ENCODE measurements around the gene HEXIM2.
"Not testable (repeated sequence)": the region's sequence is repeated elsewhere in the genome, so short reads cannot be mapped to it uniquely, and the experiment has no call there.

The HEXIM2 gene, protein sequence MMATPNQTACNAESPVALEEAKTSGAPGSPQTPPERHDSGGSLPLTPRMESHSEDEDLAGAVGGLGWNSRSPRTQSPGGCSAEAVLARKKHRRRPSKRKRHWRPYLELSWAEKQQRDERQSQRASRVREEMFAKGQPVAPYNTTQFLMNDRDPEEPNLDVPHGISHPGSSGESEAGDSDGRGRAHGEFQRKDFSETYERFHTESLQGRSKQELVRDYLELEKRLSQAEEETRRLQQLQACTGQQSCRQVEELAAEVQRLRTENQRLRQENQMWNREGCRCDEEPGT

DNA sequence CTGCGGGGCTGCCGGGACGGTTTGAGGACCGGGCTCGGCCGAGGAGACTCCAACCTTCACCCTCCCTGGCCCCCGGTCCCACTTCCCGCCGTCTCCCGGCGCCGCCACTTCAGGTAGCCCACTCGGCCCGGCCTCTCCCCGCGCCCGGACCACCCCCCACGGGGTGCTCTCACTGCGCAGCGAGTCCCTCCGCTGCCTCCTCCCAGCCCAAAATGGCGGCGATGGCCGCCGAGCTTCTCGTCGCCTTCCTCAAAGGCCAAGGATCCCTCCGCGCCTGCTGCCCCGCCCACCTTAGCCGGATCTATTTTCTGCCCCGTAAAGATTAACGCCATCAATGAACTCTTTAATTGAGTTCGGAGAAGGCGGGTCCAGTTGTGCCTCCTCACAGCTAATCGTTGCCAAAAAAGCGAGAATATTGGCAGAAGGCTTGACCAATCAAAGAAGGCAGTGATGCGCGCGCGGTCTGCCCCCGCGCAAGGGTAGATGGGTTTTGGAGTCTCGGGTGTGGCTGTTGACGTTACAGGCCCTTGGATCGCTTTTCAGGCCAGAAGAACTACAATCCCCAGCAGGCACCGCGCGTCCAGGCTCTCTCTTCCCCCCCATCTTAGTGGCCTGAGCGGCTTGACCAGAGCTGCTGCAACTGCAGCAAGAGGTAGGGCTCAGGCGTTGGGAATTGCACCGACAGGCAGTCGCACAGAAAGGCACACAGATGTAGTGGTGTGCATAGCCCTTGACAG, at the start of gene HEXIM2:
Gene HEXIM2 (plus strand): TSS at position 588 of the 737 bp plus-strand sequence. CDS start 919 bp downstream, outside the sequence.
- DNase-seq, result peak; percentile 96

DNA sequence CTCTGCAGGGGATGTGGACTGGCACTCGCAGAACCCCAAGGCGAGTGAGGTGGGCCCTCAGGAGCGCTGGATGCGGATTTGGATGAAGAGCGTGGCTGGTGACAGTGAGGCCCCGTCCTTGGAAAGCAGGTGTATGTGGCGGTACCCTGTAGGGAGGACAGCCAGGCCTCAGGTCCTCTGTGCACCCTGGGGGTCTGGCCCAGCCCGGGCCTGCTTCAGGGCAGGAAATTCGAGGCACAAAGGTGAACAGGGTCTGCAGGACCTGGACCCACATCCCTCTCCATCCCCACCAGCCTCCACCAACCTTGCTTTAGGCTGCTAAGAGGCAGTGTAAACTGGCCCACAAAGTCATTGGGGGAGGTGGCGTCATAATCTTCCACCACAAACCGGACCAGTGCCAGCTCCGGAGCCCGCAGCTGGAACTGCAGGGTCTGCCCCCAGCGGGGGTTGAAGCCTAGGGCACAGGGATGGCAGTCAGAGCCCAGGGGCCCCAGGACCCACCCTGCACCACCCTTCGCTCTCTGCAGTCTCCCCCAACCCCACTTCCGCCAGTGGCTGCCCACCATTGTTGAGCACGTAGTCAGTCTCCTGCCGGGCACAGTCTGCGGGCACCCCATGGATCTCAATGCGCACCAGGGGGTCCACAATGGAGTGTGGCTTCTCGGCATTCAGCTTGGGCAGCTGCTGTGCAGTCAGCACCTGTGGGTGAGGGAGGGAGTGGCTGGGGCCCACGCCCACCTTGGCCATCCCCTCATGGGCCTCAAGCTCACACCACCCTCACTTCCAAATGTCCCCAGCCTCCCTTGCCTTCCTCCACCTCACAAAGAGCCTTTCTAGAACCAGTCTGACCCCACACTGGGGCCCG, 48.9 kb upstream of the HEXIM2 start:
- DNase-seq, result no peak

DNA sequence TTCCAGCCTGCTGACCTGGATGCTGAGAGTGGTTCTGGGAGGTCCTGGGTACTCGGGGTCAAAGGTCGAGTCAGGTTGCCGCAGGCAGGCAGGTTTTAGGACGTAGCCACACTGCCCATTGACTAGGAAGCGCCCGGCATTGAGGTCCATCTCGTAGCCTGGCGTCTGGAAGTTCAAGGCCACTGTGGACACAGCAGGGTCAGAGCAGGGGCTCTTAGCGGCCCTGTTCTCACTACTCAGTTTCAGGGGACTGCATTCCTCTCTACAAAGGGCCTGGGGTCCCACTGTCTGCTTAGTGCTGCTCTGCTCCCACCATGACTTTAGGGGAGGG, 48.3 kb upstream of the HEXIM2 start:
- no peak for DNase-seq

DNA sequence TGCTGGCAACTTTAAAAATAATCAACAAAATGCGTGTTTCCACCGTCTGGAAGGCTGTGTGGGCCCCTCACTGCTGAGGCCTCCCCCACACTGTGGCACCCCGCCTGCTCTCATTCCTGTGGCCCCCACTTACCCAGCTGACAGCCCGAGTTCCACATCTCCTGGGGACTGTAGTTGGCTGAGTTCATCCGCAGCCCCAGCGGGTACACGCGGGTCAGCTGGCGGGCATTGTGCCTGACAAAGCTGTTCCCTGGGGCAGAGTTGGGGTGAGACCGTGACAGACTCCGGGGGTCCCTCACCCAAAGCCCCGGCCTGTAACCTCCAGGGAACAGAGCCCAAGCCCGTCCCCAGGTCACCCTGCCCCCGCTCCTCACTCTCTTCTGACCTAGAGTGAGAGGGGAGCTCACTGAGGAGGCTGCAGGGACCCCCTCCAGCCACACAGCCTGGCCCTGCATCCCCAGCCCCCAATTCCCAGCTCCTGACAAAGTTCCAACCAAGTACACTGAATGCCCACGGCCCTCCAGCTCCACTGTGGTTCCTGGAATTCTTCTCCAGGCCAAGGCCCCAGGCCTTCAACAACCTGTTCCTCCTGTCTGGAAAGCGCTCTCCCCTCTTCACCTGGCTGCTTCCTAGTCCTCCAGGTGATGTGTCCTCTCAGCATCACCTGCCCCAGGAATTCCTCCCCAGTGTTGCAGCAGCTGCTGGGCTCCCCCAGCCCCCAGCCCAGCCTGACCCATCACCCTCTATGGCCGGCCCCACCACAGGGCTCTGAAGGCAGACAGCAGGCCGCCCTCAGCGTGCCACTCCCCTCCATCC, 47.4 kb upstream of the HEXIM2 start:
- no peak for DNase-seq

DNA sequence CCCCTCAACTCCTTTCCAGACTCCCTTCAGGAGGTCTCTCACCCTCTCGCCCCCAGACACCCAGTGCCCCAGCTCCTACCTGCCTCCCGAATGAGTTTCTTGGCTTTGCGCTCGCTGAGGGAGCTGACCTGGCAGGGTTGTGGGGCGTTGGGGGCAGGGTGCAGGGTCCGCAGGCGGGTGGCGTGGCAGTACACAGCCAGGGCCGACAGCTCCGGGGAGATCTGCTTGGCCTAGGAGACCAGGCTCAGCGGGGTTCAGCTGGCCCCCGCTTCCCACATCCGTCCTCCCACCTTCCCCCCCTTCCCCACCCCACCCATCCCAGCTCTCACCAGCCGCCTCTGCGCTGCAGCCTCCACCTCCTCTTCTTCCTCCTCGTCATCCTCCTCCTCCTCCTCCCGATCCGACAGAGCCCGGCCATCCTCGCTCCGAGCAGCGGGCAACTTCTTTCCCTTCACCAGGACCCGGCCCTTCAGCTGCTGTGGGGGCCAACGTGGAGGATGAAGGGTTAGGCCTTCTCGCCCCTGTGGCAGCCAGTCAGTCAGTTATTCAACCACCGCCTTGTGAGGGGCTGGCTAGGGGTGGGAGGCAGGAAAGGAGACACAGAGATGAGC, 46.6 kb upstream of the HEXIM2 start:
- no peak for DNase-seq

DNA sequence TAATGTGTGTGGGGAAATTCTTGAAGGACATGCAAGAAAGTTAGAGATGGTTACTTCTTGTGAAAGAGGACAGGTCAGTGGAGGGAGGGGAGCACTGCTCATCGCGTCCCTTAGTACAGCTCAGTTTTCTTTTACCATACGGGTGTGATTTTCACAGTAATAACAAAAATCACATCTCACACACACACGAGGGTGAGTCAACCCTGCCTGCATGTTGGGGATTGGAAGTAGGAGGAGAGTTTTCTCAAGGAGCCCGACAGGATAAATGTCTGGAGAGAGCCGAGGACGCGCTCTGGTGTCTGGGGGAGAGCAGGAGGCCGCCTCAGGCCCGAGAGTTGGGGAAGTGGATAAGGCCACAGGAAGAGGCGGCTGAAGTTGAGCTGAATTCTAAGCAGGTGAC, 45.8 kb upstream of the HEXIM2 start:
- DNase-seq, result no peak

DNA sequence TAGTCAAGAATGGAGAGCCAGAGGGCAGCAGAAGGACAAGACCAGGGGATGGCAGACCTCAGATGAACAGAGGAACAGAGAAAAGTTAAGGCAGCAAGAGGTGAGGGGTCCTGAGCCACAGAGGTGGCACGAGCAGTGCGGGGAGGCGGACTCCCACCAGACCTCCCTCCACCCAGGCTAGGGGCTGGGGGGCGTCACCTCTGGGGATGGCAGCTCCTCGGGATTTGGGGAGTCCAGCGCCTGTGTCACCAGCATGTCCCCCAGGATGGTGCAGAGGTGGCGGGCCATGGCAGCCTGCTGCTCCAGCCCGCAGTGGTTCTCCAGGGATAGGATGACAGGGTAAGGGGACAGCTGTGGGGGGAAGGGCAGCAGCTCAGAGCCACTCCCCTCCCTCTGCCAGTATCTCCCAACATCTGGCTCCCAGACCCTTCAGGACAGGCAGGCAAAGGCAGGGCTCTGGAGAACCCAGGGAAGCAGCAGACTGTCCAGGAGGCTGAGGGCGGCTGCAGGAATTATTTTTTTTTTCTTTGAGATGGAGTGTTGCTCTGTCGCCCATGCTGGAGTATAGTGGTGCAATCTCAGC, 45.1 kb upstream of the HEXIM2 start:
- DNase-seq, result no peak

DNA sequence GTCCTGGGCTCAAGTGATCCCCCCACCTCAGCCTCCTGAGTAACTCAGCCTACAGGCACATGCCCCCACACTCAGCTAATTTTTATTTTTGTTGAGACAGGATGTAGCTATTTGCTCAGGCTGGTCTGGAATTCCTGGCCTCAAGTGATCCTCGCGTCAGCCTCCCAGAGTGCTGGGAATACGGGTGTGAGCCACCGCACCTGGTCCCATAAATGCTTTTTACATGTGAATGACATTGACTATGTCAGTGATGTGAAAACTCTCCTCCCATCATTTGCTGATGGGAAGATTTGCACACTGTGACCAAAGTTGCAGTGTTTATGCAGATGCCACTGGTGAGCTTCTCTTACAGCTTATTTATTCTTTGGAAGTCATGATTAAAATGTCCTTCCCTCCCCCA, 44.3 kb upstream of the HEXIM2 start:
- no peak for DNase-seq

DNA sequence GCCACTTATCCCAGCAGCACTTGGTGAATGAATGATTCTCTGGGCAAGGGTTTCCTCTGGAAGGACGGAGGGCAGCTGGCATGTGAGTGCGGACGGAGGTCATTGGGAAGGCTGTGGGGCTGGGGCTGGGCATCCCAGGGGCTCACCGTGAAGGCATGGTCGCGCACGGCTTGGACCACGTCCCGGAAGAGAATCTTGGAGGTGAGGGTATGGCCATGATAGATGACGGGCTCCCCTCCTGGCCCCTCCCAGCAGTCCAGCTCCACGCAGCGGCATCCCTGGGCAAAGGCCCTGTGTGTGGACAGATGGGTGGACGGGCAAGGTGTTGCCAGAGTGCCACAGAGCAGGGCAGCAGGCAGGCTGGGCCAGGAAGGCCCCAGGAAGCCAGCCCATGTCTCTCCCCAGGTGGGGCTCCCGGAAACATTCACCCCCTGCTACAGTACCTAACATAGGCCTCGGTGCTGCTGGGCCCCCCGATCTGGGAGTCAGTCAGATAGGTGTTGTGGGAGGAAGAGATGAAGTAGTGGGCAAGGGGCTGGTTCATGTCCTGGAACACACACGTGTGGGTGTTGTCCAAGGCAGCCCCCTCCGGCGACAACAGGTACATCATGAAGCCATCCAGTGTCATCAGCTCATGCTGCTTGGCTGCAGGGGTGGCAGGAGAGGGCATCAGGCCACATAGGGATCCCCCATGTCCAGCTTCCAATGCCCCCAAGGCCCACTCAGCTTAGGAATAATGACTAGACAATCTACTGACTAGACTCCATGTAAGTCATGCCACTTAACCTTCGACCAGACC, 43.6 kb upstream of the HEXIM2 start:
- DNase-seq, result no peak

DNA sequence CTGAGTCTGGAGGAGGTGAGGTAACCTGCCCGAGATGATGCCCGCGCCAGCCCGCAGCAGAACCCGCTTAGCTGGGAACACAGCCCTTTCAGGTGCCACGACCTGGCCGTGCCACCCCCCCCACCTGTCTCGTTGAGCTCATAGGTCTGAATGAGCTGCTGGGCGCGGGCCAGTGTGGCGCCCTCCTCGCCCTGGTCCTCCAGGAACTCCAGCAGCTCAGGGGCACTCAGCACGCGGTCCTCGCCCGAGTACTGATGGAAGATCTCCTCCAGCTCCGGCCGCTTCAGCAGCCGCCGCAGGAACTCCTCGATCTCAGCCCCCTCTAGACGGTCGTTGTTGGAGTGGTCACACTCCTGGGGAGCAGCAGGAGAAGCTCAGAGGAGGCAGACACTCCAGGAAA, 43.0 kb upstream of the HEXIM2 start:
- no peak for DNase-seq

DNA sequence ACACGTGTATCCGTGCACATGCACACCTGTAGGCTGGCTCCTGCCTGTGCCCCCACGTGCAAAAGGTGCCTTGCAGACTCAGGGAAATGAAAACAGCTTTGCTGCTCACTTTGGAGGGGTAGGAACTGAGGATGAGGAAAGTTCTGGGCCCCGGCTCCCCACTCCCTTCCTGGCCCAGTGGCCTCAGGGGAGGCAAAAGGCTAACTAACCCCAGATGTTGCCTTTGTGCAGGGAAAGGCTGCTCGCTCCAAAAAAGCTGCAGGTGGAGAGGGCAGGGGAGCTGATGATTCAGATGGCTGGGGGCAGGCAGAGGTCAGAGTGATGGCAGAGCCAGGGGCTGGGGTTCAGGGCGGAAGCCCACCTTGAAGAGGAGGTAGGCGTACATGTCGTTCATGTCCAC, 41.7 kb upstream of the HEXIM2 start:
- DNase-seq, result no peak

DNA sequence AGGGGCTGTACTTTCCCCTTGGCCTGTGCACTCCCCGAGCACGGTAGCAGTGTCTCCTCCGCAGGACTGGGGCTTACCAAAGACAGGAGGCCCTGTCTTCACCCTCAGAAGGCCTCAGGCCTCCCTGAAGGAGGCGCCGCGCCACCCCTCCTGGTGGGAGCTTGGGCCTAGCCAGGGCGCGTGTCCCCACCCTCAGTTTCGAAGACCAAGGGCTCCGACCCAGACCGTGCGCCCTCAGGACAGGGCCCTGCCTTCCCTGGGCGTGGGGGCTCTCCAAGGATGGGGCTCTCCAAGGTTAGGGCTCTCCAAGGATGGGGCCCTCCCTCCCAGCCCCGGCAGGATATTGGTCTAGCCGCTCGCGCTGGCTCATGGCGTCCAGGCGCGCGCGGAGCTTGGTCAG, 41.1 kb upstream of the HEXIM2 start:
- DNase-seq, result no peak

DNA sequence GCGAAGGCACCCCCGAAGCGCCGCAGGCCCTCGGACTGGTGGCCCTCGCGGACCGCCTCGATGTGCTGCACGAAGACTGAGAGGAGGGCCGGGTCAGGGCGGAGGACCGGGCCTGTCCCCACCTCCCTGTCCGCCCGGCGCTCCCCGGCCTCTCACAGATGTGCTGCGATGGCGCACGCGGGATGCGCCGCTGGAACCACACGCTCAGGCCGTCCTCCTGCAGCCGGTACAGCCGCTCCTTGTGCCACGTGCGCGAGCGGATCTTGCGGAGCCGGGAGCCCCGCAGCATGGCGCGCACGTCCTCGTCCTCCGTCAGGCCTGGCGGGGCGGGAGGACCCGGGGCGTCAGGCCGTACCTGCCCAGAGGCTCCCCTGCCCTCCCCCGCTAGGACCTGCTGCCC, 40.6 kb upstream of the HEXIM2 start:
- no peak for DNase-seq

DNA sequence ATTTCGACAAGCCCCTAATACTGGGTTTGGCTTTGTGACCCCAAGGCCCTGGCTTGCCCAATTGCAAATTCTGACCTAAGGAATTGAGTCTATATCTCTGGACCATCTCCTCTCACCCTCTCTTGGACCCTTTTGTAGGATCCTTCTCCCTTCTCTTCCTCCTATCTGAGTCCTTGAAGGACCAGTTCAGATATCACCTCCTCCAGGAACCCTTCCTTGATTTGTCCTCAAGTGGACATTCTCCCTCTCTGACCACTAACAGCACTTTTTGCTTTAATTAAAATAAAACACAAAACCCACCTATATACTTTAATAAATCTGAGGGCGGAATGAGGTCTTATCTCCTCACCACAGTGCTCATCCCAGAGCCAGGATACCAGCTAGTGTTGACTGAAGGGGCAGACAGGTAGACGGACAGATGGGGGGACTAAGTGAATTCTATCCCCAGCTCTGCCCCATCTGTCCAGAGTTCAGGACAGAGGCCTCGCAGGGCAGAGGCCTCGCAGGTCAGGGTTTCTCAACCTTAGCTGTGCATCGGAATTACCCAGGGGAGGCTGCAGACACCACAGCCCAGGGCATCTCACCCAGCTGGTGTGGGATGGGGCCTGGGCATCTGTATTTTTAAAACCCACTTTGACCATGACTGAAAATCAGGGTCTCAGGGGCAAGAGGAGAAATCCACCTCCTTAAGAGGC, 38.5 kb upstream of the HEXIM2 start:
- DNase-seq, result no peak

DNA sequence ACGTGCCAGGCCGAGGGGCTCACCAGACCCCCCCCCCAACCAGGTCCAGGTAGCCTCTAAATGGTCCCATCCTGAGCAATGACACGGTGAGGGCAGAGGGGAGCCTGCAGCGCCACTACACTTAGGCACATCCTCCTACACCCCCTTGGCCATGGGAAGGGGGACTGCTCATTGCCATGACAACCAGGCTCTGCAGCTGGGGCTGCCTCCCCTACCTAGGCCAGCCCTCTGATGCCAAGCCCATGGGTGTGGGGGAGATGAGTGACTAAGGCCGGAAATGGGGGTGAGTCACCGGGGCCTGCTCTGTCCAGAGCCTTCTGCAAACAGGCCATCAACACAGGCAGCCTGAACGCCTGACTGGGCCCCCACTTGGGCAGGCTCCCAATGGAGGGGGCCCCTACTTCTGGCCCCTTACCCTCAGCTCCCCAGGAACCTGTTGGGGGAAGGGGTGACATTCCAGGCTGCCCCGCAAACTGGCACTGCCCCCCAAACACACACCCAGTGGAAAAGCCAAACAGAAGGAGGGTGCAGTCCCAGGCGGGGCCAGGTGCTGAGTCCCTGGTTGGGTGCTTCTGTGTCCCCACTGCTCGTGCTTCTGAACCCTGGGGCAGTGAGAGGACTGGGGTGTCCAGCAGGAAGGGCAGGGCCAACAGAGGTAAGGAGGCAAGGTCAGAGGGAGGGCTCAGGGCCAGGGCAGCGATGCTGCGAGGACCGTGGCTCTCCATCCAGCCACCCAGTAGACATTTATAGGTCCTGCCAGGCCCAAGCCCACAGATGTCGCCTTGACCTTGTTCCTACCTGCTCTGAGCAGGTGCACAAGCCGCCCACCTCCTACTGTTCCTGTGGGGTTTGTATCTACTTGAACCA, 37.5 kb upstream of the HEXIM2 start:
- DNase-seq, result peak; percentile 89

DNA sequence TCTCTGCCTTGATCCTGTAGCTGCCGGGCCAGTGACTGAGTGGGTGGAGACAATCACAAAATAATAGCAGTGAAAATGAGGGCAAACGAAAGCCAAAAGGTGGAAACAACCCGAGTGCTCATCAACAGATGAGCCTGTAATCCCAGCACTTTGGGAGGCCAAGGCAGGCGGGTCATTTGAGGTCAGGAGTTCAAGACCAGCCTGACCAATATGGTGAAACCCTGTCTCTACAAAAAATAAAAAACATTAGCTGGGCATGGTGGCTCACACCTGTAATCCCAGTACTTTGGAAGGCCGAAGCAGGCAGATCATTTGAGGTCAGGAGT, 36.9 kb upstream of the HEXIM2 start:
- DNase-seq, result not testable (repeated sequence)

DNA sequence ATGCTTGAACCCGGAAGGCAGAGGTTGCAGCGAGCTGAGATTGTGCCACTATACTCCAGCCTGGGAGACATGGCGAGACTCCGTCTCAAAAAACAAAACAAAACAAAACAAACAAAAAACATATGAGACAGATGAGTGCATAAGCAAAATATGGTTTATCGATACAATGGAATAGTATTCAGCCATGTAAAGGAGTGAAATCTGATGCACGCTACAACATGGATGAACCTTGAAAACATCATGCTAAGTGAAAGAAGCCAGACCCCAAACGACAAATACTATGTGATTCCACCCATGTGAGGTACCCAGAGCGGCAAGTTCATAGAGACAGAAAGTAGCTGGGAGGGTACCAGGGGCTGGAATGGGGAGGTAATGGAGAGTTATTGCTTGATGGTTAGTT, 36.2 kb upstream of the HEXIM2 start:
- DNase-seq, result no peak

DNA sequence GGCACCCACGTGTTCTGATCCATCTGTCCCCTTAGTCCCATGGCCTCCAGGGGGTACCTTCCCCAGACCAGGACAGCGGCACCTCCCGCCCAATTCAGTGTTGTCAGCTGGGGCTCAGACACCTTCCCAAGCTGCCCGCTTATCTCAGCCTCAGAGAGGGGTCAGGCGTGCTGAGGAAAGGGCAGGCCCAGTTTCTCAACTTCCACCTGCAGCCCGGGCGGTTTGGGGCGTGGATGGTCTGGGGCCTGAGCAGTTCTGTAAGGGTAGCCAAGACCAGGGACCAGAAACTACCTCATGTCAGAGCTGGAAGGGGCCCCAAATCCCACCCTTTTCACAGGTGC, 34.5 kb upstream of the HEXIM2 start:
- DNase-seq, result no peak

DNA sequence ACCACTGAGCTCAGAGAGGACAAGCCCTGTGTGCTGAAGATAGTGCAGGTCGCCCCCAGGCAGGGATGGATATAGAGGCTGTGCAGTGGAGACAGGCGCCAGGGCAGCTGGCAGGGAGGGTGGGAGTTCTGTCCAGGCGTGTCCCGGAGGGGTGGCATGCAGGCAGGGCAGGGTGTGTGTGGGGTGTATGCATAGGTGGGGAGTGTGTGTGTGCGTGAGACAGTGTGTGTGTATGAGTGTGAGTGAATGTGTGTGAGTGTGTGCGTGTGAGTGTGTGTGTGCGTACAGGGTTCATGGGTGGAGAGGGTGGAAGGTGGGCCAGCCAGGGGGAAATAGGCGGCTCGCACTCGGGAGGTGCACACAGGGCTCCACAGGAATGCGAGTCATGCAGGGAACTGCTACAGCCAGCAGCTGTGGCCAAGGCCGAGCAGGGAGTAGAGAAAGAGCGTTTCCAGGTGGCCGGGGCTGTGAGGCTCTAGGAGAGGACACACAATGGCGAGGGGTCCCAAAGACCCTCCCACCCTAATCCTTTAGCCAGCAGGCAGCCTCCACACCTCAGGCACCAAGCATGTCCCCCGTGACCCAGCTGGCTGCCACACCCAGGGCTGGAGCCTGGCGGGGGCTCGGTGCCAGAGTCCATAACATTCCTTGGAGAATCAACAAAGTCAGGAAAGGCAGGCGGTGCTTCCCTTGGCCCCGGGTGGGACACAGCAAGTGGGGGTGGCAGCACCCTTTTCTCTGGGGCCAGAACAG, 34.0 kb upstream of the HEXIM2 start:
- DNase-seq, result no peak

Data from NK-92 treated with Interleukin-12 subunit alpha and Interleukin-12 subunit beta, amount 100 ng/mL, for 24 hours (cell line).